A549 (cell line): ENCODE results near the gene PPM1L. TPM values are rescaled to one million over a fixed set of nuclear protein-coding genes. Genes with fewer than 3 reads are reported as not detected.

Experiments
- ATAC-seq, 2 experiments: fragments of 200-7000 bp in 1 of 2; fragments of >200 bp in 1 of 2; cut with Nextera tagmentation in 1 of 2; cut with Tn5 transposase in 1 of 2; 3 replicates each; pipeline versions ENCODE4 v1.8.0 to v1.9.1; 2018 to 2020; ENCODE audit warnings: mild to moderate bottlenecking in 1 of 2, moderate library complexity in 1 of 2
- CTCF ChIA-PET: fragments of 300-600 bp; sonication (Branson Sonifier 250); formaldehyde crosslinking; extraction: SDS; loops from one replicate; lab custom pipeline; 2021; ENCODE audit warnings: antibody characterized with exemption, inconsistent platforms; lab: Yijun Ruan, JAX
- POLR2A ChIA-PET: fragments of 350-600 bp; formaldehyde crosslinking; extraction: SDS; loops from one replicate; lab custom pipeline; 2021; ENCODE audit warnings: antibody characterized with exemption, inconsistent platforms; lab: Yijun Ruan, JAX
- DNase-seq, 2 experiments: peaks; one replicate each; pipeline versions ENCODE4 v3.0.0 to v3.0.0-alpha.2; 2011 to 2016; ENCODE audit warnings: low read depth in 1 of 2, low spot score in 1 of 2
- FAIRE-seq: peaks from 2 replicates; lab custom pipeline; 2011; peaks lifted over from hg19 to GRCh38; lab: Jason Lieb, UNC
- H3K27ac ChIP-seq, 2 experiments: fragments of >200 bp; sonication (Bioruptor Twin); formaldehyde crosslinking; 3 replicates each; pipeline ENCODE4 v1.5.1; 2016 to 2017
- H3K4me1 ChIP-seq: fragments of >200 bp; sonication (Bioruptor Twin); formaldehyde crosslinking; 3 replicates; pipeline ENCODE4 v1.6.1; 2016
- H3K4me2 ChIP-seq: fragments of >200 bp; sonication (Bioruptor Twin); formaldehyde crosslinking; 3 replicates; pipeline ENCODE4 v1.6.1; 2016
- H3K4me3 ChIP-seq: fragments of >200 bp; sonication (Bioruptor Twin); formaldehyde crosslinking; 3 replicates; pipeline ENCODE4 v1.5.1; 2016
- H3K9me3 ChIP-seq: fragments of >200 bp; sonication (Bioruptor Twin); formaldehyde crosslinking; 3 replicates; pipeline ENCODE4 v1.6.1; 2016
- CBX2 ChIP-seq: fragments of 200-600 bp; sonication (generic); IDR thresholded peaks from 2 replicates; pipeline ENCODE4 v1.6.1; 2016; ENCODE audit warnings: low read depth, mild to moderate bottlenecking, borderline replicate concordance
- CBX8 ChIP-seq: fragments of 200-600 bp; sonication (generic); IDR thresholded peaks from 2 replicates; pipeline ENCODE4 v1.6.1; 2016
- CEBPB ChIP-seq, 2 experiments: fragments of >200 bp in 1 of 2; sonication (Bioruptor Twin) in 1 of 2; formaldehyde crosslinking in 1 of 2; IDR thresholded peaks; 2 replicates each; pipeline ENCODE4 v1.6.1; 2012 to 2016
- CHD4 ChIP-seq: fragments of 200-600 bp; sonication (generic); IDR thresholded peaks from 2 replicates; pipeline ENCODE4 v1.6.1; 2016; ENCODE audit warnings: antibody characterized with exemption, mild to moderate bottlenecking, borderline replicate concordance
- EHF ChIP-seq: fragments of 250-450 bp; sonication (Bioruptor Pico); IDR thresholded peaks from 2 replicates; pipeline ENCODE4 v1.5.0; 2020; ENCODE audit warnings: mild to moderate bottlenecking
- ESRRA ChIP-seq: fragments of 150-350 bp; IDR thresholded peaks from 2 replicates; pipeline ENCODE4 v1.6.1; 2014; ENCODE audit warnings: mild to moderate bottlenecking, low read length, borderline replicate concordance
- FOSB ChIP-seq: fragments of 250-450 bp; sonication (Bioruptor Pico); IDR thresholded peaks from 2 replicates; pipeline ENCODE4 v1.5.0; 2020; ENCODE audit warnings: mild to moderate bottlenecking, moderate library complexity
- JUNB ChIP-seq: fragments of >200 bp; sonication (Bioruptor Twin); formaldehyde crosslinking; IDR thresholded peaks from 2 replicates; pipeline ENCODE4 v1.6.1; 2016
- MAFK ChIP-seq: fragments of 450-650 bp; IDR thresholded peaks from 2 replicates; pipeline ENCODE4 v1.6.1; 2014; ENCODE audit not compliant: partially characterized antibody
- MYC ChIP-seq: IDR thresholded peaks from 2 replicates; pipeline ENCODE4 v1.6.1; 2012; ENCODE audit warnings: mild to moderate bottlenecking, inconsistent platforms, low read length, improper control_type of control experiment, borderline replicate concordance
- POLR2A ChIP-seq: IDR thresholded peaks from 2 replicates; pipeline ENCODE4 v1.6.1; 2012; ENCODE audit warnings: mild to moderate bottlenecking, low read length
- RCOR1 ChIP-seq: fragments of 150-350 bp; IDR thresholded peaks from 2 replicates; pipeline ENCODE4 v1.6.1; 2014; ENCODE audit warnings: antibody characterized with exemption, low read length, low read depth
- RFX5 ChIP-seq: fragments of 450-650 bp; IDR thresholded peaks from 2 replicates; pipeline ENCODE4 v1.7.1; 2014; ENCODE audit warnings: antibody characterized with exemption, mild to moderate bottlenecking, moderate library complexity
- RNF2 ChIP-seq: fragments of 200-600 bp; sonication (generic); IDR thresholded peaks from 2 replicates; pipeline ENCODE4 v1.6.1; 2016; ENCODE audit warnings: low read depth, mild to moderate bottlenecking, antibody characterized with exemption, moderate library complexity, borderline replicate concordance
- SREBF2 ChIP-seq: fragments of 450-650 bp; IDR thresholded peaks from 2 replicates; pipeline ENCODE4 v1.6.1; 2014; ENCODE audit warnings: mild to moderate bottlenecking, moderate library complexity
- TFCP2L1 ChIP-seq: fragments of 250-450 bp; sonication (Bioruptor Pico); IDR thresholded peaks from 2 replicates; pipeline ENCODE4 v1.5.0; 2021; ENCODE audit warnings: mild to moderate bottlenecking
- TP53 ChIP-seq: fragments of 250-450 bp; sonication (Bioruptor Pico); IDR thresholded peaks from 2 replicates; pipeline ENCODE4 v1.5.0; 2021; ENCODE audit warnings: mild to moderate bottlenecking, moderate library complexity
- ZC3H11A ChIP-seq: fragments of 450-650 bp; IDR thresholded peaks from 2 replicates; pipeline ENCODE4 v1.6.1; 2014; ENCODE audit warnings: antibody characterized with exemption, mild to moderate bottlenecking
- WGBS: methylation state at CpG from one replicate; pipeline ENCODE4 v1.1.6; 2017; ENCODE audit errors: missing lambda C conversion rate; 5-methylcytosine and 5-hydroxymethylcytosine counted together
- polyA plus RNA-seq, 4 experiments: library from polyadenylated mRNA; depleted of rRNA in 3 of 4; stranded (reverse); fragments of >200 nt; fragmentation: RNase III in 1 of 4; extraction: RNeasy Plus Mini Kit Qiagen cat#74134 plus additional on column Dnase treatment in 1 of 4; gene quantifications; 2 replicates in 3 of 4; 3 replicates in 1 of 4; pipeline ENCODE4 v1.2.3, GENCODE V29; 2011 to 2017
- TF ChIP-seq, protein P1 (sequence below): fragments of 450-650 bp; IDR thresholded peaks from 2 replicates; pipeline ENCODE4 v1.6.1; 2014; ENCODE audit warnings: antibody characterized with exemption
- TF ChIP-seq, protein P2 (sequence below): IDR thresholded peaks from 2 replicates; pipeline ENCODE4 v1.6.1; 2012
- TF ChIP-seq, protein P3 (sequence below): fragments of >200 bp; sonication (Bioruptor Twin); formaldehyde crosslinking; IDR thresholded peaks from 3 replicates; pipeline ENCODE4 v1.6.1; 2016
- TF ChIP-seq, protein P4 (sequence below): fragments of 250-450 bp; sonication (Bioruptor Pico); IDR thresholded peaks from 2 replicates; pipeline ENCODE4 v1.5.0; 2021; ENCODE audit warnings: mild to moderate bottlenecking, moderate library complexity, borderline replicate concordance

Gene PPM1L
- polyA plus RNA-seq, 2 of the 4 experiments (the other 2 are of a cell fraction) = 0.27 to 0.45 TPM

DNA sequence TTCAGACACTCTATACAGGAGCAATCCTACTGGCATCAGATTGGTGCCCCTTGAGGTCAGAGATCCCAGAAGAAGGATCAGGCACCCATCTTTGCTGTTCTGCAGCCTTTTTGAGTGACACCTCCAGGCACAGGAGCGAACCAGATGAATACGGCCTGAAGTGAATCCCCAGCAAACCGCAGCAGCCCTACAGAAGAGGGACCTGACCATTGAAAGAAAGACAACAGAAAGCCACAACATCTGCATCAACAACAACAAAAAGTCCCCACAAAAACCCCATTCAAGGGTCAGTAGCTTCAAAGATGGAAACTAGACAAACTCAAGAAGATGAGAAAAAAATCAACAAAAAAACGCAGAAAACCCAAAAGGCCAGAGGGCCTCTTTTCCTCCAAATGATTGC lies 130.4 kb downstream of the PPM1L start:
- no peak for DNase-seq
- TF ChIP-seq ESRRA = no peak
- TF ChIP-seq RCOR1 = no peak
- TF ChIP-seq ZC3H11A = no peak
- no peak for TF ChIP-seq CBX2
- no peak for TF ChIP-seq RFX5
- 67% methylated on average over 4 of the region's 4 CpGs for WGBS
- Histone ChIP-seq H3K27ac (no peak overlapping the region), H3K9me3 (no peaks in the 10 kb centered on the region; the same call in 2 of the 3 replicates), H3K4me1 (no peaks in the 10 kb centered on the region), H3K4me3 (no peak overlapping the region), H3K4me2 (no peak overlapping the region)
- FAIRE-seq = no peak
- CTCF ChIA-PET = no interaction called here
- ATAC-seq = no peak
- POLR2A ChIA-PET = no interaction called here

DNA sequence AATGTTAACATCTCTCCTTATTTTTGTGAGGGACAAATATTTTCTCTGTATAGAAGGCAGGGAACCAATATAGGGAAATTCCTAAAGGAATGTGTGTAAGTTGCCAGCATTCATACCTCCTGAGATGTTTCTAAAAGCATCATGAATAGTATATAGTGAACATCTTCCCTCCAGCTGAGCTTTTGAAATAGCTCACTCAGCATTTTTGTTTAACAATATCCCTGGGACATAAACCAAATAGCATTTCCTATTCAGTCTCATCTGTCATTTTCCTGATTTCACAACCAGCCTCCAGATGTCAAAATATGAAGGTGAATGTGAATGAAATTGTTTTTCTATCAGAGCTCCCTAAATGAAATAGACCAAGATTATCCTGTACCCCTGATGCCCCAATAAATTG lies 137.2 kb downstream of the PPM1L start:
- no peak for FAIRE-seq

DNA sequence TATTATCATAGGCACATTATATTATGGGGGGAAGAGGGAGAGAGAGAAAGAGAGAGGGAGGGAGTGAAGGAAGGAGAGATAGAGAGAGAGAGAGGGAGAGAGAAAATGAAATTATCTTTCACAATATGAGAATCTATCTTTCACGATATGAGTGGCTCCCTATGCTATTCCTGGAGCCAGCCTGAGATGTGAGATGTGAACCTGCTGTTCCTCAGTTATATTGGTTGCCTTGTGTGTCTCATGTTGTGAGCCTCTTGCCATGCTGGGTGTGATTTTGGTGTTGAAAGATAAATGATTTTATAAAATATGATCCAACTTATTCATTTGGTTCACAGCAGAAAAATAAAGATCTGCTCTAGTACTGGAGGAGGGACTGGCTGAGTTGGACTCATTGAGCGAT lies 148.7 kb downstream of the PPM1L start:
- no peak overlapping the region for H3K27ac ChIP-seq

More for the DNA sequence above, 137.2 kb downstream of the PPM1L start:
- CTCF ChIA-PET = interaction anchor here (0.7 kb wide), 1 partner anchor 48 kb away, joined by 3 read pairs; no protein-coding TSS in a partner anchor
- Histone ChIP-seq H3K9me3 (no peaks in the 10 kb centered on the region), H3K4me2 (no peak overlapping the region), H3K4me1 (no peaks in the 10 kb centered on the region), H3K4me3 (no peak overlapping the region)
- POLR2A ChIA-PET = no interaction called here
- ATAC-seq = no peak
- peak; percentile 90 for TF ChIP-seq MAFK
- no peak for TF ChIP-seq SREBF2
- TF ChIP-seq, all 56 proteins: peak for 1
- no peak for DNase-seq
- H3K27ac ChIP-seq = no peak overlapping the region

DNA sequence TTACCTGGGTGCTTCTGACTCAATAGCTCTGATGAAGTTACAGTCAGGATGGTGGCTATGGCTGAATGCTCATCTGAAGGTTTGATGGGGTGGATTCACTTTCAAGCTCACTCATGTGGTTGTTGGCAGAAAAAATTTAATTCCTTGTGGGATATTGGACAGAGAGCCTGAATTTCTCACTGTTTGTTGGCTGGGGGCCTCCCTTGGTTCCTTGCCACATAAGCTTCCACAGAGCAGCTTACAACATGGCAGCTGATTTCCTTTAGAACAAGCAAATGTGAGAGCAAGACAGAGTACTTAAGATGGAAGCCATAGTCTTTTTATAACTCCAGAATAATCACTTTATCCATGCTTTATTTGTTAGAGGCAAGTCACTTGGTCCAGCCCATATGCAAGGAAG lies 150.6 kb downstream of the PPM1L start:
- ChIA-PET POLR2A (no interaction called here), CTCF (interaction anchor here (2.1 kb wide), 1 partner anchor 14 kb away, joined by 6 read pairs; no protein-coding TSS in a partner anchor)
- H3K4me2 ChIP-seq = no peak overlapping the region
- no peak overlapping the region for H3K4me3 ChIP-seq
- TF ChIP-seq JUNB (no peak), MYC (no peak), FOSB (no peak)
- TF ChIP-seq, protein P1, sequence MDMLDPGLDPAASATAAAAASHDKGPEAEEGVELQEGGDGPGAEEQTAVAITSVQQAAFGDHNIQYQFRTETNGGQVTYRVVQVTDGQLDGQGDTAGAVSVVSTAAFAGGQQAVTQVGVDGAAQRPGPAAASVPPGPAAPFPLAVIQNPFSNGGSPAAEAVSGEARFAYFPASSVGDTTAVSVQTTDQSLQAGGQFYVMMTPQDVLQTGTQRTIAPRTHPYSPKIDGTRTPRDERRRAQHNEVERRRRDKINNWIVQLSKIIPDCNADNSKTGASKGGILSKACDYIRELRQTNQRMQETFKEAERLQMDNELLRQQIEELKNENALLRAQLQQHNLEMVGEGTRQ = no peak
- DNase-seq = no peak
- no peak for ATAC-seq
- no peak for FAIRE-seq
- H3K27ac ChIP-seq = no peak overlapping the region
- no peaks in the 10 kb centered on the region for H3K9me3 ChIP-seq
- H3K4me1 ChIP-seq = no peaks in the 10 kb centered on the region

More for the DNA sequence above, 148.7 kb downstream of the PPM1L start:
- H3K4me2 ChIP-seq = no peak overlapping the region
- ChIA-PET CTCF (no interaction called here), POLR2A (no interaction called here)
- DNase-seq (no peak), FAIRE-seq (no peak), ATAC-seq (no peak)
- TF ChIP-seq CBX8 = no peak
- no peak for TF ChIP-seq MYC
- TF ChIP-seq RFX5 = no peak
- no peak for TF ChIP-seq POLR2A
- TF ChIP-seq, protein P2, sequence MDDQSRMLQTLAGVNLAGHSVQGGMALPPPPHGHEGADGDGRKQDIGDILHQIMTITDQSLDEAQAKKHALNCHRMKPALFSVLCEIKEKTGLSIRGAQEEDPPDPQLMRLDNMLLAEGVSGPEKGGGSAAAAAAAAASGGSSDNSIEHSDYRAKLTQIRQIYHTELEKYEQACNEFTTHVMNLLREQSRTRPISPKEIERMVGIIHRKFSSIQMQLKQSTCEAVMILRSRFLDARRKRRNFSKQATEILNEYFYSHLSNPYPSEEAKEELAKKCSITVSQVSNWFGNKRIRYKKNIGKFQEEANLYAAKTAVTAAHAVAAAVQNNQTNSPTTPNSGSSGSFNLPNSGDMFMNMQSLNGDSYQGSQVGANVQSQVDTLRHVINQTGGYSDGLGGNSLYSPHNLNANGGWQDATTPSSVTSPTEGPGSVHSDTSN = no peak
- no peak for TF ChIP-seq RCOR1
- no peaks in the 10 kb centered on the region for H3K9me3 ChIP-seq
- 31% methylated on average over 2 of the region's 2 CpGs for WGBS
- H3K4me1 ChIP-seq = no peaks in the 10 kb centered on the region
- H3K4me3 ChIP-seq = no peak overlapping the region

DNA sequence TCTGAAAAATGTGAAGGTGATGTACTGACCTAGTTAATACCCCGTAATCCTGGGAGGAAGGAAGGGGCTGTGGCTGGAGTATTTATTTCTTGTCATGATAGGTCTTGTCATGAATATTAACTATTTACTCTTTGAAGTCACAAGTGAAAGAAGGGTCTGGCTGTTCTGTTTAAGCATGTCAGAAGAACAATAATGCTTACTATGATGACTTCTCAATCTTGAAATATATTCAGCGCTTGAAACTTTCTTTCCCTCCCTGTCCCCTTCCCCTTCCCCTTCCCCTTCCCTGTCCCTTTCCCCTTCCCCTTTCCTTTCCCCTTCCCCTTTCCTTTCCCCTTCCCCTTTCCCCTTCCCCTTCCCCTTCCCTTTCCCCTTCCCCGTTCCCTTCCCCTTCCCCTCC lies 153.9 kb downstream of the PPM1L start:
- POLR2A ChIA-PET = no interaction called here
- CTCF ChIA-PET = interaction anchor here (1.0 to 2.3 kb wide), 3 partner anchors 11 to 31 kb away, joined by 4 to 11 read pairs (median 4); no protein-coding TSS in a partner anchor
- no peak overlapping the region for H3K4me3 ChIP-seq
- no peaks in the 10 kb centered on the region for H3K9me3 ChIP-seq
- H3K4me2 ChIP-seq = no peak overlapping the region
- 7% methylated on average over 2 of the region's 3 CpGs for WGBS
- no peak for DNase-seq
- no peak overlapping the region for H3K27ac ChIP-seq
- ATAC-seq = no peak
- no peaks in the 10 kb centered on the region for H3K4me1 ChIP-seq
- FAIRE-seq = no peak
- TF ChIP-seq EHF = no peak
- no peak for TF ChIP-seq CHD4
- no peak for TF ChIP-seq MAFK
- TF ChIP-seq TFCP2L1 = no peak
- no peak for TF ChIP-seq ZC3H11A
- TF ChIP-seq RNF2 = no peak
- TF ChIP-seq, protein P3, sequence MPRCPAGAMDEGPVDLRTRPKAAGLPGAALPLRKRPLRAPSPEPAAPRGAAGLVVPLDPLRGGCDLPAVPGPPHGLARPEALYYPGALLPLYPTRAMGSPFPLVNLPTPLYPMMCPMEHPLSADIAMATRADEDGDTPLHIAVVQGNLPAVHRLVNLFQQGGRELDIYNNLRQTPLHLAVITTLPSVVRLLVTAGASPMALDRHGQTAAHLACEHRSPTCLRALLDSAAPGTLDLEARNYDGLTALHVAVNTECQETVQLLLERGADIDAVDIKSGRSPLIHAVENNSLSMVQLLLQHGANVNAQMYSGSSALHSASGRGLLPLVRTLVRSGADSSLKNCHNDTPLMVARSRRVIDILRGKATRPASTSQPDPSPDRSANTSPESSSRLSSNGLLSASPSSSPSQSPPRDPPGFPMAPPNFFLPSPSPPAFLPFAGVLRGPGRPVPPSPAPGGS = no peak
- no peak for TF ChIP-seq CBX8
- TF ChIP-seq CEBPB (IDR thresholded peaks at IDR 0.05) = no peak
- TF ChIP-seq TP53 (CRISPR knock-in tag) = no peak
- TF ChIP-seq, protein P4, sequence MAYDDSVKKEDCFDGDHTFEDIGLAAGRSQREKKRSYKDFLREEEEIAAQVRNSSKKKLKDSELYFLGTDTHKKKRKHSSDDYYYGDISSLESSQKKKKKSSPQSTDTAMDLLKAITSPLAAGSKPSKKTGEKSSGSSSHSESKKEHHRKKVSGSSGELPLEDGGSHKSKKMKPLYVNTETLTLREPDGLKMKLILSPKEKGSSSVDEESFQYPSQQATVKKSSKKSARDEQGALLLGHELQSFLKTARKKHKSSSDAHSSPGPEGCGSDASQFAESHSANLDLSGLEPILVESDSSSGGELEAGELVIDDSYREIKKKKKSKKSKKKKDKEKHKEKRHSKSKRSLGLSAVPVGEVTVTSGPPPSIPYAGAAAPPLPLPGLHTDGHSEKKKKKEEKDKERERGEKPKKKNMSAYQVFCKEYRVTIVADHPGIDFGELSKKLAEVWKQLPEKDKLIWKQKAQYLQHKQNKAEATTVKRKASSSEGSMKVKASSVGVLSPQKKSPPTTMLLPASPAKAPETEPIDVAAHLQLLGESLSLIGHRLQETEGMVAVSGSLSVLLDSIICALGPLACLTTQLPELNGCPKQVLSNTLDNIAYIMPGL (CRISPR knock-in tag) = no peak
- TF ChIP-seq, protein P2 = no peak
